ENCODE measurements around the gene F8.

DNA sequence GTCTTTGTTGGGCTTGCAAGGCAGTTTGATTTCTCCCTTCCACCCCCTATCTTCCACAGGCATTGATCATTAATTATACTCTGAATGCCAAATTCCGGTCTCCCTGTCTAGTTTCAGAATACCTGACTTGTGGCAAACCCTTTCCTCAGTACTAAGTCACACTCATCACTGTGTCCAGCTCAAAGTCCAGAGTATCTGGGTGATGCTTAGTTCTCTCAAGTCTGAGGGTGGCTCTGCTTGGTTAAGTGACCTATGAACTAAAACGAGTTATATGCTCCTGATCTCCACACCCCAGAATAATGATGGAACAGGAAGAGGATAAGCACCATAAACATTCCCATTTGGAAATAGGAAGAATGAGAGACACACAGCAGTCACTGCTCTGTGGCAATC lies 194.5 kb downstream of the F8 start:
- TF ChIP-seq ZNF2 (tag by site-specific recombination; IDR thresholded peaks at IDR 0.05) (no peak), ZNF707 (tag by site-specific recombination; IDR thresholded peaks at IDR 0.05) (no peak), ZNF302 (tag by site-specific recombination; IDR thresholded peaks at IDR 0.05; ENCODE audit: low read depth) (no peak), TCF7L2 (IDR thresholded peaks at IDR 0.05; ENCODE audit: borderline replicate concordance, low read depth, low read length) (no peak), HOXD13 (CRISPR knock-in tag; IDR thresholded peaks at IDR 0.05; ENCODE audit: borderline replicate concordance) (no peak), SP2 (tag by site-specific recombination; IDR thresholded peaks at IDR 0.05) (no peak)
- TF ChIP-seq, protein P1, sequence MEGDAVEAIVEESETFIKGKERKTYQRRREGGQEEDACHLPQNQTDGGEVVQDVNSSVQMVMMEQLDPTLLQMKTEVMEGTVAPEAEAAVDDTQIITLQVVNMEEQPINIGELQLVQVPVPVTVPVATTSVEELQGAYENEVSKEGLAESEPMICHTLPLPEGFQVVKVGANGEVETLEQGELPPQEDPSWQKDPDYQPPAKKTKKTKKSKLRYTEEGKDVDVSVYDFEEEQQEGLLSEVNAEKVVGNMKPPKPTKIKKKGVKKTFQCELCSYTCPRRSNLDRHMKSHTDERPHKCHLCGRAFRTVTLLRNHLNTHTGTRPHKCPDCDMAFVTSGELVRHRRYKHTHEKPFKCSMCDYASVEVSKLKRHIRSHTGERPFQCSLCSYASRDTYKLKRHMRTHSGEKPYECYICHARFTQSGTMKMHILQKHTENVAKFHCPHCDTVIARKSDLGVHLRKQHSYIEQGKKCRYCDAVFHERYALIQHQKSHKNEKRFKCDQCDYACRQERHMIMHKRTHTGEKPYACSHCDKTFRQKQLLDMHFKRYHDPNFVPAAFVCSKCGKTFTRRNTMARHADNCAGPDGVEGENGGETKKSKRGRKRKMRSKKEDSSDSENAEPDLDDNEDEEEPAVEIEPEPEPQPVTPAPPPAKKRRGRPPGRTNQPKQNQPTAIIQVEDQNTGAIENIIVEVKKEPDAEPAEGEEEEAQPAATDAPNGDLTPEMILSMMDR (tag by site-specific recombination; IDR thresholded peaks at IDR 0.05), result no peak

All from HEK293 (cell line).